Skeletal muscle satellite cell (primary cell): ENCODE results near the gene ENTPD5.

ENCODE experiments used
- H3K27me3 ChIP-seq: 2 replicates; pipeline ENCODE4 v1.7.0; 2013; ENCODE audit warnings: low read length; ENCODE audit not compliant: control insufficient read depth, insufficient read depth
- H3K36me3 ChIP-seq: 2 replicates; pipeline ENCODE4 v1.7.0; 2013; ENCODE audit warnings: mild to moderate bottlenecking, control low read depth, low read length; ENCODE audit not compliant: insufficient read depth
- H3K4me1 ChIP-seq: 2 replicates; pipeline ENCODE4 v1.7.0; 2013; ENCODE audit warnings: low read length; ENCODE audit not compliant: control insufficient read depth, insufficient read depth
- H3K4me2 ChIP-seq: 2 replicates; pipeline ENCODE4 v1.7.0; 2013; ENCODE audit warnings: mild to moderate bottlenecking, low read length
- H3K4me3 ChIP-seq: 2 replicates; pipeline ENCODE4 v1.7.0; 2013; ENCODE audit warnings: low read length
- H3K9ac ChIP-seq: 2 replicates; pipeline ENCODE4 v1.7.0; 2013; ENCODE audit warnings: mild to moderate bottlenecking, low read depth, low read length, moderate library complexity
- H3K9me3 ChIP-seq: replicated peaks from 2 replicates; pipeline ENCODE4 v1.7.0; 2013; ENCODE audit warnings: mild to moderate bottlenecking, control low read depth, low read length

Gene ENTPD5

GRCh38 chr14:73965216-73965615 lies 53.9 kb downstream of the ENTPD5 start:
- Histone ChIP-seq H3K9ac (no peak overlapping the region), H3K4me3 (no peak overlapping the region), H3K4me1 (no peaks in the 10 kb centered on the region), H3K36me3 (peaks cover 48% of the 10 kb centered on the region), H3K9me3 (no peaks in the 10 kb centered on the region), H3K4me2 (no peak overlapping the region), H3K27me3 (no peaks in the 10 kb centered on the region)

- H3K4me2 ChIP-seq: no peak overlapping the region
- no peak overlapping the region for H3K9ac ChIP-seq
- H3K4me3 ChIP-seq: no peak overlapping the region
- no peaks in the 10 kb centered on the region for H3K4me1 ChIP-seq
- peaks cover 58% of the 10 kb centered on the region for H3K36me3 ChIP-seq
- no peaks in the 10 kb centered on the region for H3K27me3 ChIP-seq
- H3K9me3 ChIP-seq: no peaks in the 10 kb centered on the region
Observed at GRCh38 chr14:73961192-73961591, 57.9 kb downstream of the ENTPD5 start.

- Histone ChIP-seq H3K4me2 (no peak overlapping the region), H3K9me3 (no peaks in the 10 kb centered on the region), H3K4me3 (no peak overlapping the region), H3K9ac (no peak overlapping the region), H3K4me1 (no peaks in the 10 kb centered on the region), H3K27me3 (no peaks in the 10 kb centered on the region), H3K36me3 (peaks cover 59% of the 10 kb centered on the region)
Observed at GRCh38 chr14:73958591-73958990, 60.5 kb downstream of the ENTPD5 start.

GRCh38 chr14:73955674-73956073 lies 63.4 kb downstream of the ENTPD5 start:
- H3K4me3 ChIP-seq: no peak overlapping the region
- H3K27me3 ChIP-seq: no peaks in the 10 kb centered on the region
- no peak overlapping the region for H3K9ac ChIP-seq
- H3K4me1 ChIP-seq: peaks cover 6% of the 10 kb centered on the region
- H3K9me3 ChIP-seq: no peaks in the 10 kb centered on the region
- H3K4me2 ChIP-seq: no peak overlapping the region
- peaks cover 41% of the 10 kb centered on the region for H3K36me3 ChIP-seq

GRCh38 chr14:73953731-73954130 lies 65.4 kb downstream of the ENTPD5 start:
- H3K4me3 ChIP-seq: no peak overlapping the region
- H3K4me1 ChIP-seq: peaks cover 6% of the 10 kb centered on the region
- no peak overlapping the region for H3K4me2 ChIP-seq
- peaks cover 25% of the 10 kb centered on the region for H3K36me3 ChIP-seq
- no peaks in the 10 kb centered on the region for H3K9me3 ChIP-seq
- H3K9ac ChIP-seq: no peak overlapping the region
- H3K27me3 ChIP-seq: no peaks in the 10 kb centered on the region

- Histone ChIP-seq H3K9me3 (no peaks in the 10 kb centered on the region), H3K4me1 (peaks cover 6% of the 10 kb centered on the region), H3K9ac (peak within 1 kb of the TSS; percentile 96), H3K27me3 (no peaks in the 10 kb centered on the region), H3K4me2 (peak within 1 kb of the TSS; percentile 88), H3K36me3 (peaks cover 3% of the 10 kb centered on the region), H3K4me3 (peak within 1 kb of the TSS; percentile 99)
Observed at GRCh38 chr14:73949752-73950734, 69.0 kb downstream of the ENTPD5 start, which contains the start of the genes COQ6 and FAM161B. Gene COQ6 (plus strand): TSS chr14:73950302. CDS start chr14:73950333, 31 bp downstream. Gene FAM161B (minus strand): TSS chr14:73950094. CDS start chr14:73950026, 68 bp downstream.

- peaks cover 12% of the 10 kb centered on the region for H3K4me1 ChIP-seq
- peaks cover 9% of the 10 kb centered on the region for H3K36me3 ChIP-seq
- H3K4me3 ChIP-seq: no peak overlapping the region
- H3K27me3 ChIP-seq: no peaks in the 10 kb centered on the region
- no peaks in the 10 kb centered on the region for H3K9me3 ChIP-seq
- H3K4me2 ChIP-seq: no peak overlapping the region
- no peak overlapping the region for H3K9ac ChIP-seq
Observed at GRCh38 chr14:73945159-73945670, 73.9 kb downstream of the ENTPD5 start.

GRCh38 chr14:73944432-73945158 lies 74.5 kb downstream of the ENTPD5 start:
- peaks cover 10% of the 10 kb centered on the region for H3K36me3 ChIP-seq
- no peak overlapping the region for H3K9ac ChIP-seq
- no peak overlapping the region for H3K4me2 ChIP-seq
- H3K9me3 ChIP-seq: no peaks in the 10 kb centered on the region
- no peak overlapping the region for H3K4me3 ChIP-seq
- no peaks in the 10 kb centered on the region for H3K27me3 ChIP-seq
- H3K4me1 ChIP-seq: peaks cover 12% of the 10 kb centered on the region

- H3K9me3 ChIP-seq: no peaks in the 10 kb centered on the region
- H3K4me3 ChIP-seq: no peak overlapping the region
- peaks cover 12% of the 10 kb centered on the region for H3K4me1 ChIP-seq
- peaks cover 10% of the 10 kb centered on the region for H3K36me3 ChIP-seq
- H3K4me2 ChIP-seq: no peak overlapping the region
- H3K9ac ChIP-seq: peak overlapping the region; percentile 14
- no peaks in the 10 kb centered on the region for H3K27me3 ChIP-seq
Observed at GRCh38 chr14:73943083-73943482, 76.0 kb downstream of the ENTPD5 start.

GRCh38 chr14:73942180-73942579 lies 76.9 kb downstream of the ENTPD5 start:
- no peak overlapping the region for H3K4me2 ChIP-seq
- no peaks in the 10 kb centered on the region for H3K9me3 ChIP-seq
- H3K36me3 ChIP-seq: peaks cover 13% of the 10 kb centered on the region
- peaks cover 12% of the 10 kb centered on the region for H3K4me1 ChIP-seq
- no peak overlapping the region for H3K9ac ChIP-seq
- H3K4me3 ChIP-seq: no peak overlapping the region
- no peaks in the 10 kb centered on the region for H3K27me3 ChIP-seq

- Histone ChIP-seq H3K9ac (no peak overlapping the region), H3K4me3 (no peak overlapping the region), H3K36me3 (peaks cover 47% of the 10 kb centered on the region), H3K27me3 (no peaks in the 10 kb centered on the region), H3K4me2 (no peak overlapping the region), H3K4me1 (no peaks in the 10 kb centered on the region), H3K9me3 (no peaks in the 10 kb centered on the region)
Observed at GRCh38 chr14:73937012-73937411, 82.1 kb downstream of the ENTPD5 start.
